GM18508 (cell line): ENCODE results near the gene WDFY3.

Experiments
- ATAC-seq: cut with Tn5 transposase; IDR thresholded peaks from one replicate; pipeline ENCODE4 v1.9.1; 2021; ENCODE audit warnings: moderate number of reproducible peaks; ENCODE audit not compliant: insufficient read depth, unreplicated experiment

The WDFY3 gene

GRCh38 chr4:84915396-84915780, 51.1 kb downstream of the WDFY3 start:
- ATAC-seq, result no peak

- no peak for ATAC-seq
Observed at GRCh38 chr4:84914686-84915395, 51.6 kb downstream of the WDFY3 start.

GRCh38 chr4:84913176-84913575, 53.3 kb downstream of the WDFY3 start:
- no peak for ATAC-seq

- no peak for ATAC-seq
Observed at GRCh38 chr4:84912741-84913140, 53.7 kb downstream of the WDFY3 start.

- ATAC-seq, result no peak
Observed at GRCh38 chr4:84908876-84909275, 57.6 kb downstream of the WDFY3 start.

GRCh38 chr4:84907145-84907544, 59.3 kb downstream of the WDFY3 start:
- ATAC-seq, result no peak

- ATAC-seq, result no peak
Observed at GRCh38 chr4:84905646-84906045, 60.8 kb downstream of the WDFY3 start.

GRCh38 chr4:84901740-84902281, 64.7 kb downstream of the WDFY3 start:
- ATAC-seq, result no peak

- no peak for ATAC-seq
Observed at GRCh38 chr4:84901173-84901572, 65.3 kb downstream of the WDFY3 start.

GRCh38 chr4:84899616-84900015, 66.9 kb downstream of the WDFY3 start:
- no peak for ATAC-seq

GRCh38 chr4:84897516-84897915, 69.0 kb downstream of the WDFY3 start:
- ATAC-seq, result no peak

- no peak for ATAC-seq
Observed at GRCh38 chr4:84895283-84895682, 71.2 kb downstream of the WDFY3 start.

- ATAC-seq, result no peak
Observed at GRCh38 chr4:84894621-84895020, 71.9 kb downstream of the WDFY3 start.

GRCh38 chr4:84892950-84893349, 73.5 kb downstream of the WDFY3 start:
- ATAC-seq, result no peak

GRCh38 chr4:84887824-84888223, 78.7 kb downstream of the WDFY3 start:
- ATAC-seq, result no peak

- no peak for ATAC-seq
Observed at GRCh38 chr4:84879651-84880200, 86.8 kb downstream of the WDFY3 start.

GRCh38 chr4:84878546-84878945, 87.9 kb downstream of the WDFY3 start:
- no peak for ATAC-seq

- no peak for ATAC-seq
Observed at GRCh38 chr4:84878090-84878489, 88.4 kb downstream of the WDFY3 start.

- ATAC-seq, result no peak
Observed at GRCh38 chr4:84877051-84877833, 89.2 kb downstream of the WDFY3 start.

- ATAC-seq, result no peak
Observed at GRCh38 chr4:84875636-84876371, 90.7 kb downstream of the WDFY3 start.

GRCh38 chr4:84874619-84875018, 91.9 kb downstream of the WDFY3 start:
- no peak for ATAC-seq
